Hematopoietic multipotent progenitor cell treated with erythropoietin and hydrocortisone succinate and interleukin-3 and kit ligand, for 15 days (in vitro differentiated cells): Measurements from ENCODE around the gene MYOF.
"Not testable (repeated sequence)": the region's sequence is repeated elsewhere in the genome, so short reads cannot be mapped to it uniquely, and the experiment has no call there.

Source experiments
- DNase-seq: peaks from one replicate; pipeline ENCODE4 v3.0.0-alpha.2; 2015; ENCODE audit warnings: low spot score

The MYOF gene

DNA sequence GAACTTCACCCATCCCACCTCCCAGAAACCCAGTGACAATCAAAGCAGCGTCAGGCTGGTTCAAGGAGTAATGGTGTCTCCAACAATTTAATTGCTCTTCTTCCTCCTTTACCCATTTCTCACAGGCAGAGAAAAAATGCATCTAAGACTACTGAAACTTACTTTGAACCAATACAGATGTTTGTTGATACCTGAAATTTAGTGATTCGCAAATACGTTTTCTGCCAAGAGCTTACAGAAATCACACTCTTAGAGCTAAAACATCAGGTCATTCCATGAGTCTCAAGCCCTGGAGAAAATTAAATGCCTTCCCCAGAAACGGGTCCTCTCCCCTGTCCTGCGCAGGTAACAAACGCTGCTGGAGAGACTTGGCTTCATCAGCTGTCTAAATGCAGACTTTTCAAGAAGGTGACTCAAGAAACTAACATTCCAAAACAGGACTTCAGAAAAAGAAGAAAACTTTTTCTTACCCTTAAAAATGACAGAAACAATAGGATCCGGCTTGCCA is 443 bp downstream of the MYOF start:
- no peak for DNase-seq

GRCh38 chr10:93478873-93479272 is 3.3 kb downstream of the MYOF start:
- DNase-seq = no peak

- DNase-seq = no peak
These were observed 5.4 kb downstream of the MYOF start for GRCh38 chr10:93476756-93477155.

DNA sequence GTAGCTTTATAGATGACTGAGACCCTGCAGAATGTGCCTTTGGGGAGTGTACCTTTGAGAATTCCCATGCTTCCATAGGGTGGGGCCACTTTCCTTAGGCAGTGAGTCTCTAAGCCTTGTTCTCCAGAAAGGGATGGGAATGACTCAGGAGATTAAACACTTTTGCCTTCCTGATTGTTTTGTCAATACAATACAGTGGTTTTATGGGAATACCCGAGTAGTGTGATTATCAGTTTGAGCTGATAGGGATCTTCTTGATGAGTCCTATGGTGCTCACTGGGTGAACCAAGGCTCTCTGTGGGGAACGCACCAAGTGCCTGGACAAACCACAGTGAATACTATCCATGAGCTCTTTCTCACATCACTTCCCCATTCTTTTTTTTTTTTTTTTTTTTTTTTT is 6.3 kb downstream of the MYOF start:
- no peak for DNase-seq

DNA sequence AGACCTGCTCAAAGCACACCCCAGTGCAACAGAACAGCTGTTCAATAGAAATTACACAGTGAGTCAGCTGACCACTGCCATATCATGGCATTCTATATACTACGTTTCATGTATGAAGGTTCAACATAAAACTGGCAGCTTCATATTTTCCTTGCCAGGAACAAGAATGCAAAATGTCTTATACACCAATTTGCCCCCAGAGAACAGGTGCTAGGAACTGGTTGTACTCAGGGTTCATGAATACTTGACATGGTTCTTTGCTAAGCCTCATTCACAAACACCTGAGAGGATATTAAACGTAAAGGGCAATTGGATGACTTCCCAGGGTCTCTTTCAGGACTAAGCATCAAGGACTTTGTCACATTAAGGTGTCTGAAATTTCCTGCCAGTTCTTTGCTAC is 6.9 kb downstream of the MYOF start:
- DNase-seq = no peak

- DNase-seq = no peak
These were observed 8.2 kb downstream of the MYOF start for GRCh38 chr10:93473804-93474472.

- DNase-seq = no peak
These were observed 9.0 kb downstream of the MYOF start for GRCh38 chr10:93473161-93473560.

- no peak for DNase-seq
These were observed 11.0 kb downstream of the MYOF start for GRCh38 chr10:93471110-93471651.

- no peak for DNase-seq
These were observed 12.7 kb downstream of the MYOF start for GRCh38 chr10:93469454-93469853.

GRCh38 chr10:93468461-93469213 is 13.5 kb downstream of the MYOF start:
- no peak for DNase-seq

- not testable (repeated sequence) for DNase-seq
These were observed 14.5 kb downstream of the MYOF start for GRCh38 chr10:93467635-93468034.

DNA sequence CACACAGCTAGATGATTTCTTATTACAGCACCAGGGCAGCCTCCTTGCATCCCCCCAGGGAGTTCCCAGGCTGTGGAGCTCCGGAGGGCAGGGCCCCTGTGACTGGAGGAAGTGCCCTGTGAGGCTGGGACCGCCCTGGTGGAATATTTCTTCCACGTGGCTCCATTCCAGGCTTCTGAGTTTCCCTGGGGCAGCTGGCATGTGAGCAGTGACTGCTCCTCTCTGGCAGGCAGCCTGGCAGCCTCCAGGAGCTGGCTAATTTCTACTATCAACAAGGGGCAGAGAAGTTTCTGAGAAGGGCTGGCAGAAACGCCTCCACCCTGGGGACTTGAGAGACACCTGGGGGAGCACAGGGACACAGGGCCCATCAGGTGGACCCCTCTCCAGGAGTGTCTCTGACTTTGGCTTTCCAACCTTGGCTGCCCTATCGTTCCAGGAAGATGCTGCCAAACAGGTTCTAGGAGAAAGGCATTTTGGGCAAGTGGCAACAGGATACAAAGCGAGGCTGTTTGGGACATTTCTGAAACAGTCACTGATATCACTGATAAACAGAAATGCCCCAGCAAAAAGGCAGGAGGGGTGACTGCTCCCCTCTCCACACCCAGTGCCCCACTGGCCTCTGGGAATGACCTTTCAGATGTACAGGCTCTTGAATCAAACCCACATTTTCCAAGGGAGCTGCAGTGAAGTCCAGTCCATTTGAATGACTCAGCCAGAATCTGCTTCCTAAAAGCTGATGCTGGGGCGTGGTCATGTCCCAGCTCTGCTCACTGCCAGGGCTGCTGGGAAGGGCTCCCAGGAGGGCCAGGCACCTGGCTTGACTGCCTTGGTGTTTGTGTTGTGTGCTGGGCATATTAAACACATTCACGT is 16.1 kb downstream of the MYOF start:
- DNase-seq = no peak

DNA sequence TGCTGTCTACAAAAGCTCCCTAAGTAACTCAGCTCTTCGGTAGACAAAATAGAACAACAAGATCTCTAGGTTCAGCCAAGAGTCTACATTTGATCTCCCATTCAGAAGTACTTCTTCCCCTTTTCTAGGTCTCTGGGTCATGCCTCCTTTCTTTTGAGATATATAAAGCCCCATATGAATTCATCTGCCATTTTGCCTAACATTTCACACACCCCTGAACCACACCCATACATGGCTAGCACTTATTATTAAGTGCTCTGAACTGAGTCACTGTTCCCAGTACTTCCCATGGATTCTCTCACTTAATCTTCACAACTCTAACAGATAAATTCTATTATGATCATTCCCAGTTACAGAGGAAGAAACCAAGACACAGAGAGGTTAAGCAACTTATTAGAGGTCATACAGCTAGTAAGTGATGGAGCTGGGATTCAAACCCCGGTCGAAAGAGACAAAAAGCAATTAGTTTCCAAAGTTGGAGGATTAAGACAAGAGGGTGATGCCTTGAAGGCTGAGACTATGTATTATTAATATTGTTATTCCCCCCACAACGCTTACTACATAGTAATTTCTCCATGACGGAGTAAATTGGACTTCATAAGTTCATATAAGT is 17.3 kb downstream of the MYOF start:
- DNase-seq = no peak

GRCh38 chr10:93463723-93464476 is 18.2 kb downstream of the MYOF start:
- DNase-seq = no peak

- no peak for DNase-seq
These were observed 19.3 kb downstream of the MYOF start for GRCh38 chr10:93462881-93463280.

GRCh38 chr10:93462371-93462770 is 19.8 kb downstream of the MYOF start:
- DNase-seq = no peak

- DNase-seq = no peak
These were observed 20.3 kb downstream of the MYOF start for GRCh38 chr10:93461807-93462178.

- DNase-seq = no peak
These were observed 20.9 kb downstream of the MYOF start for GRCh38 chr10:93461109-93461806.

- DNase-seq = no peak
These were observed 22.7 kb downstream of the MYOF start for GRCh38 chr10:93459466-93459865.

DNA sequence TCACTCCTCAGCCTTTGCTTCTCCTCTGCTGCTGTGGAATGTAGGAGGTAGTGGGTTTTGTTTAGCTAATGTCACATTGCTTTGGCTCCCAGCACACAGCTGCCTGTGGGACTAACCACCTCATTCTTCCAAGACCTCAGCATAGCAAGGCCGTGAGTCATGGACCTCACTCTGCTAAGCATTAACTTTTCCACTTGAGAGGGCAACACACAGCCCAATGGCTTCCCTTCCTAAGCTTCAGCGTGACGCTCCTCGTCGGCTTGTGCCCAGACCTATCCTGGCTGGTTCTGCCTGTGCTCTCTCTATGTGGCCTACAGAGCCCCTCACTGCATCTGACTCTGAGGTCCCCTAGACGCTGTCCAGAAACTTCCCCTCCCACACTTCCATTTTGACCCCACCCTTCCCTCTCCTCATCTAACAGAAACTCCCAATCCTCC is 23.3 kb downstream of the MYOF start:
- no peak for DNase-seq
